HEK293T (cell line): ENCODE results near the gene PDGFRB.

Source experiments
- CTCF ChIA-PET: fragments of 350-600 bp; formaldehyde crosslinking; extraction: SDS; loops from one replicate; lab custom pipeline; 2021; ENCODE audit warnings: antibody characterized with exemption, inconsistent platforms; lab: Yijun Ruan, JAX
- POLR2A ChIA-PET: fragments of 350-600 bp; formaldehyde crosslinking; extraction: SDS; loops from one replicate; lab custom pipeline; 2020; ENCODE audit warnings: antibody characterized with exemption, inconsistent platforms; lab: Yijun Ruan, JAX
- DNase-seq: peaks from one replicate; pipeline ENCODE4 v3.0.0; 2012; ENCODE audit warnings: mixed read lengths; ENCODE audit errors: extremely low spot score
- ARNT ChIP-seq: fragments of 450-650 bp; IDR thresholded peaks from 2 replicates; pipeline ENCODE4 v1.6.1; 2017; ENCODE audit warnings: mild to moderate bottlenecking
- BHLHE40 ChIP-seq: fragments of 450-650 bp; IDR thresholded peaks from 2 replicates; pipeline ENCODE4 v1.6.1; 2016; ENCODE audit warnings: mild to moderate bottlenecking, moderate library complexity, borderline replicate concordance
- CTBP1 ChIP-seq: fragments of 450-650 bp; IDR thresholded peaks from 2 replicates; pipeline ENCODE4 v1.6.1; 2016; ENCODE audit warnings: borderline replicate concordance
- ELF4 ChIP-seq: fragments of 450-650 bp; IDR thresholded peaks from 2 replicates; pipeline ENCODE4 v1.6.1; 2017; ENCODE audit warnings: antibody characterized with exemption
- FOXA1 ChIP-seq: fragments of 450-650 bp; IDR thresholded peaks from 2 replicates; pipeline ENCODE4 v1.6.1; 2016; ENCODE audit warnings: mild to moderate bottlenecking
- FOXK2 ChIP-seq: fragments of 450-650 bp; IDR thresholded peaks from 2 replicates; pipeline ENCODE4 v1.6.1; 2016; ENCODE audit warnings: mild to moderate bottlenecking
- FOXM1 ChIP-seq: fragments of 450-650 bp; IDR thresholded peaks from 2 replicates; pipeline ENCODE4 v1.6.1; 2017; ENCODE audit warnings: mild to moderate bottlenecking, borderline replicate concordance
- HDGF ChIP-seq: fragments of 450-650 bp; IDR thresholded peaks from 2 replicates; pipeline ENCODE4 v1.6.1; 2017; ENCODE audit warnings: antibody characterized with exemption, borderline replicate concordance
- L3MBTL2 ChIP-seq: fragments of 450-650 bp; conservative IDR thresholded peaks from 2 replicates; pipeline ENCODE4 v1.6.1; 2016; ENCODE audit warnings: mild to moderate bottlenecking
- LEF1 ChIP-seq: fragments of 450-650 bp; IDR thresholded peaks from 2 replicates; pipeline ENCODE4 v1.6.1; 2017; ENCODE audit warnings: mild to moderate bottlenecking, borderline replicate concordance
- NFRKB ChIP-seq: fragments of 450-650 bp; IDR thresholded peaks from 2 replicates; pipeline ENCODE4 v1.6.1; 2016; ENCODE audit warnings: mild to moderate bottlenecking, moderate library complexity
- PKNOX1 ChIP-seq: fragments of 450-650 bp; IDR thresholded peaks from 2 replicates; pipeline ENCODE4 v1.6.1; 2016
- SP1 ChIP-seq: fragments of 450-650 bp; IDR thresholded peaks from 2 replicates; pipeline ENCODE4 v1.6.1; 2017
- SUZ12 ChIP-seq: fragments of 450-650 bp; IDR thresholded peaks from 2 replicates; pipeline ENCODE4 v1.6.1; 2016; ENCODE audit warnings: mild to moderate bottlenecking
- TARDBP ChIP-seq: fragments of 450-650 bp; IDR thresholded peaks from 2 replicates; pipeline ENCODE4 v1.6.1; 2016
- ZNF384 ChIP-seq: fragments of 450-650 bp; IDR thresholded peaks from 2 replicates; pipeline ENCODE4 v1.6.1; 2016

The PDGFRB gene

GRCh38 chr5:150129813-150130492, 25.7 kb downstream of the PDGFRB start:
- peak; percentile 84 for DNase-seq
- POLR2A ChIA-PET: no interaction called here
- no peak for TF ChIP-seq SP1
- TF ChIP-seq BHLHE40: no peak
- no peak for TF ChIP-seq TARDBP
- no peak for TF ChIP-seq HDGF
- no peak for TF ChIP-seq NFRKB
- no peak for TF ChIP-seq PKNOX1
- no peak for TF ChIP-seq CTBP1
- TF ChIP-seq ARNT: no peak
- TF ChIP-seq FOXM1: no peak
- TF ChIP-seq L3MBTL2: no peak; the same call in 1 of the 2 replicates
- TF ChIP-seq SUZ12: no peak
- no peak for TF ChIP-seq FOXK2
- TF ChIP-seq ZNF384: no peak
- CTCF ChIA-PET: interaction anchor here (0.6 to 1.7 kb wide), 10 partner anchors 7 to 716 kb away, joined by 3 to 6 read pairs (median 3); no protein-coding TSS in a partner anchor

DNA sequence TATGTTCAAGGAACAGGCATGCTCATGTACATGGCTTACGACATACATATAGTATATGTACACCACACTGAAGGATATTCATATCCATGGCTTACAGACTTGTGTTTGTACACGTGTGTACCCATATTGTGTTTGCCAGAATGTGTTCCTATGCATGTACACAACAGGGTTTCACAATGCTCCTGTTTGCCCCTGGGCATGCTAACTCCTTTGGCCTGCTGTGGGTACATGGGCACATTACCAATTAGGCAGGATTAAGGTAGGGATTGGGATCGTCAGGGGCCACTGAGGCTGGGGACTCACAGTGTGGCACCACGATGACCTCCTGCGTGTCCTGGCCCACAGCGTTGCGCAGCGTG, 26.2 kb downstream of the PDGFRB start:
- no peak for DNase-seq
- POLR2A ChIA-PET: no interaction called here
- CTCF ChIA-PET: interaction anchor here (0.6 to 1.6 kb wide), 4 partner anchors 17 to 222 kb away, joined by 3 to 5 read pairs (median 3); no protein-coding TSS in a partner anchor
- TF ChIP-seq SP1 (no peak), FOXA1 (no peak), LEF1 (no peak), PKNOX1 (no peak), ELF4 (no peak), FOXM1 (no peak), CTBP1 (no peak), NFRKB (no peak), ZNF384 (no peak), BHLHE40 (no peak), TARDBP (no peak), L3MBTL2 (no peak), ARNT (no peak), FOXK2 (no peak), SUZ12 (no peak), HDGF (no peak)

GRCh38 chr5:150126921-150127265, 28.8 kb downstream of the PDGFRB start:
- DNase-seq: no peak
- ChIA-PET POLR2A (interaction anchor here (0.6 kb wide), 1 partner anchor 111 kb away, joined by 3 read pairs; no protein-coding TSS in a partner anchor), CTCF (interaction anchor here (1.9 kb wide), 1 partner anchor 91 kb away, joined by 5 read pairs; no protein-coding TSS in a partner anchor)
- no peak for TF ChIP-seq FOXM1
- TF ChIP-seq PKNOX1: no peak
- no peak for TF ChIP-seq CTBP1
- no peak for TF ChIP-seq ZNF384
- TF ChIP-seq LEF1: no peak
- TF ChIP-seq SUZ12: no peak
- TF ChIP-seq HDGF: no peak
- TF ChIP-seq ARNT: no peak

DNA sequence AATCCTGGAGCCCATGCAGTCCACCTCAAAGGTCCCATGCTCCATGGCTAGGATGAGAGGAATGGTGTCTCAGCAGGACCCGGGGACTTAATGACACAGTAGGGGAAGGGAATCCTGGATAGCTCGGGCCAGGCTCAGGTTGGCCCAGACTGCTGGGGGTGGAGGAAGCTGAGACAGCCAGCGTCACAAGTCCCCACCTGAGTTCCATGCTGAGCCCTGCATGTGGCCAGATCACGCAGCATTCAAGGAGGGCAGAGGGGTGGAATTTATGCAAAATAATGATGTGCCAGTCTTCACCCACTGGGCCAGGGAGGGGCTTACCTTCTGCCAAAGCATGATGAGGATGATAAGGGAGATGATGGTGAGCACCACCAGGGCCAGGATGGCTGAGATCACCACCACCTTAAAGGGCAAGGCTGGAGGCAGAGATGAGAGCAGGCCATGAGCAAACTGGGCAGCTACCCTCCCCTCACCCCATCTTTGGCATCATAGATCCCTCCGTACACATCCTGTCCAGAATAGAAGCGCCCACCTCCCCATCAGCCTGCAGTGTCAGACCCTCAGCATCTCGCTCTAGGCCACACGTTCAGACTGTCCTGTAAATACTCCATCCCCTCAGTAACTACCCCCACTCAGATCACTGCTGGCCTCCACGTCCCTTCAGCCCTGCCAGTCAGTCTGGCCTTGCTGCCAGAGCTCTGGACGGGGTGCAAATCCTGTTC, 29.3 kb downstream of the PDGFRB start:
- ChIA-PET CTCF (interaction anchor here (1.1 to 1.9 kb wide), 2 partner anchors 45 to 92 kb away, joined by 5 to 6 read pairs; no protein-coding TSS in a partner anchor), POLR2A (interaction anchor here (0.6 kb wide), 1 partner anchor 111 kb away, joined by 3 read pairs; no protein-coding TSS in a partner anchor)
- DNase-seq: no peak
- TF ChIP-seq PKNOX1 (no peak), FOXK2 (no peak), BHLHE40 (no peak)

DNA sequence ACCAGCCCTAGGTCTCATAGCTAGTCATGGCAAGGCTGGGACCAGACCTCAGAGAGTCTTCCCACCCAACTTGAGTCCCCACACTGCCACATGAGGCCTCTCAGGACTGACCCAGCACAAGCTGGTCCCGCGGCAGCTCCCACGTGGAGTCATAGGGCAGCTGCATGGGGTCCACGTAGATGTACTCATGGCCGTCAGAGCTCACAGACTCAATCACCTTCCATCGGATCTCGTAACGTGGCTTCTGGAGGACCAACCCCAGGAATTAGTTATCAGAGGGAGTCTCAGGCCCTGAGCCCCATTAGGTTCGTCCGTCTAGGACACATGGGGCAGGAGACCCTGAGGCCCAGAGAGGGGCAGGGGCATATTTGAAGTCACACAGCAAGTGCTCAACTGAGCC, 30.3 kb downstream of the PDGFRB start:
- ChIA-PET CTCF (interaction anchor here (1.1 to 1.9 kb wide), 2 partner anchors 46 to 93 kb away, joined by 5 to 6 read pairs; no protein-coding TSS in a partner anchor), POLR2A (no interaction called here)

More for the DNA sequence above, 30.3 kb downstream of the PDGFRB start:
- DNase-seq: no peak
- TF ChIP-seq FOXM1 (no peak), SUZ12 (no peak), HDGF (no peak), TARDBP (no peak), ARNT (no peak), FOXA1 (no peak), PKNOX1 (no peak)
